GM23338 (cell line): Measurements from ENCODE around the gene SNRNP48.

Source experiments
- CTCF ChIP-seq, 2 experiments: fragments of 200-600 bp in 1 of 2; sonication (generic) in 1 of 2; conservative IDR thresholded peaks; 2 replicates each; pipeline versions ENCODE4 v1.5.1 to v1.6.1; 2016 to 2017; ENCODE audit warnings: antibody characterized with exemption in 2 of 2, low read depth in 2 of 2, mild to moderate bottlenecking in 2 of 2, moderate library complexity in 1 of 2
- EZH2 ChIP-seq: fragments of 200-600 bp; sonication (generic); IDR thresholded peaks from one replicate; pipeline ENCODE4 v1.8.0; 2017; ENCODE audit warnings: antibody characterized with exemption, mild to moderate bottlenecking, low read depth; ENCODE audit not compliant: unreplicated experiment
- EZH2phosphoT487 ChIP-seq: fragments of 200-600 bp; sonication (generic); IDR thresholded peaks from one replicate; pipeline ENCODE4 v1.8.1; 2018; ENCODE audit warnings: antibody characterized with exemption; ENCODE audit not compliant: unreplicated experiment
- JUNB ChIP-seq: IDR thresholded peaks from one replicate; pipeline ENCODE4 v1.6.1; 2016; ENCODE audit warnings: antibody characterized with exemption; ENCODE audit not compliant: unreplicated experiment
- REST ChIP-seq: IDR thresholded peaks from one replicate; pipeline ENCODE4 v1.6.1; 2018; ENCODE audit warnings: antibody characterized with exemption; ENCODE audit not compliant: unreplicated experiment
- ZNF114 ChIP-seq: fragments of 250-450 bp; sonication (Bioruptor Pico); IDR thresholded peaks from 2 replicates; pipeline ENCODE4 v1.5.0; 2020; ENCODE audit warnings: mild to moderate bottlenecking, moderate library complexity

GRCh38 chr6:7621761-7622160, 31.8 kb downstream of the SNRNP48 start:
- TF ChIP-seq CTCF (conservative IDR thresholded peaks at IDR 0.05; ENCODE audit: low read depth in 2 of 2) (no peak), EZH2 (no peak), REST (no peak), JUNB (no peak), EZH2phosphoT487 (no peak), ZNF114 (CRISPR knock-in tag) (no peak)
